DMS 273 (cell line): Measurements from ENCODE around the gene XYLT2.
A peak's percentile ranks its signal among the peaks of the same experiment; 100 is the strongest.
"Not testable (repeated sequence)": the region's sequence is repeated elsewhere in the genome, so short reads cannot be mapped to it uniquely, and the experiment has no call there.

Experiments
- DNase-seq: peaks from one replicate; lab custom pipeline; 2025; ENCODE audit not compliant: unreplicated experiment; lab: John Stamatoyannopoulos, UW

XYLT2 gene

DNA sequence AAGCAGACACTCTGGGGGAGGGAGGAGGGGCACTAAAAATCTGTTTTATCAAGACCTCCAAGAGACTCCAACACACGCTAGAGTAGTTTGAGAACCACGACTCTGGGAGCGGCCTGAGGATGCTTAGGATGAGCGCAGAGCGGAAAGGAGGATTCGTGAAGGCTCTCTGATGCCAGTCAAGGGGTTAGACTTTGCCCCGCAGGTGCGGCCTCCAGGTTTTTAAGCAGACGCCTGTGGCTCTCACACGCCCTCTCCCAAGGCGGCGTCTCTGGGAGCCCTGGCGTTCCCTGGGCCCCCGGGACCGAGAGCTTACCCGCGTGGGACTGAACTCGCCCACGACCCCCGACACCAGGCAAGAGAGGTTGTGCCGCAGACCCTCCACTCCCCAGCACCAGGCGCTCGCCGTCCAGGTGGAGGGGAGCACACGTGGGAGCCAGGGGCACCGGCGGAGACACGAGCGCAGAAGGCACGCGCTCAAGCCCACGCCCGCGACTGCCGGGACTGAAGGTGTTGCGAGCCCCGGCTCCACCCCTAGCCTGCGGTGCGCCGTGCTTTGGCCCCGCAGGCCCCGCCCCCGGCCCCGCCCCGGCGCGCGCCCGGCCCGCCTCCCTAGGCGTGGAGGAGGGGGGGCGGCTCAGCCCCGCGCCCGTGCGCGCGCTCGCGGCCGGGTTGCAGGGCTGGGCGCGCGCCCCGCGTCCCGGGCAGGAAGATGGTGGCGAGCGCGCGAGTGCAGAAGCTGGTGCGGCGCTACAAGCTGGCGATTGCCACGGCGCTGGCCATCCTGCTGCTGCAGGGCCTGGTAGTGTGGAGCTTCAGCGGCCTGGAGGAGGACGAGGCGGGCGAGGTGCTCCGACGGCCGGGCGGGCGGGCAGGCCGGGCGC, at the start of gene XYLT2:
TSS of gene XYLT2 (plus strand) at position 695 of the 881 bp plus-strand sequence. CDS start at position 710, 15 bp downstream.
- peak; percentile 97 for DNase-seq

DNA sequence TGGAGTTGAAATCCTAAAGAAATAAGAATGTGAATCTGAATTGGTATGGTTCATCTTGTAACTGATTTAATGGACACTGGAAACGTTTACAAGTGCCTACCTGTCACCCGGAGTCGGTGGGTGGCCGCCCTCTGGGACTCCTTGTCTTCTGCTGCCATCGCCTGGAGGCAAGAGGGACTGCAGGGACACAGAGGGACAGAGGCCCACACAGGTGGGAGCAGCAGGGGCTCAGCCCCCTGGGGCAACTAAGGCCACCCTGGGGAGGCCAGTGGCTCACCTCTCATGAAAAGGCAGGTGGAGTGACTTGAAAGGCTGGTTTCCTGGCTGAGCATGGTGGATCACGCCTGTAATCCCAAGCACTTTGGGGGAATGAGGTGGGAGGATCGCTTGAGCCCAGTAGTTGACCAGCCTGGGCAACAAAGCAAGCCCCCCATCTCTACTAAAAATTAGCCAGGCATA, 48.5 kb upstream of the XYLT2 start:
- DNase-seq: peak; percentile 85

- no peak for DNase-seq
Measured at GRCh38 chr17:50298018-50298417, 47.9 kb upstream of the XYLT2 start.

- DNase-seq: no peak
Measured at GRCh38 chr17:50299776-50300175, 46.1 kb upstream of the XYLT2 start.

GRCh38 chr17:50300824-50301223, 45.1 kb upstream of the XYLT2 start:
- not testable (repeated sequence) for DNase-seq

DNA sequence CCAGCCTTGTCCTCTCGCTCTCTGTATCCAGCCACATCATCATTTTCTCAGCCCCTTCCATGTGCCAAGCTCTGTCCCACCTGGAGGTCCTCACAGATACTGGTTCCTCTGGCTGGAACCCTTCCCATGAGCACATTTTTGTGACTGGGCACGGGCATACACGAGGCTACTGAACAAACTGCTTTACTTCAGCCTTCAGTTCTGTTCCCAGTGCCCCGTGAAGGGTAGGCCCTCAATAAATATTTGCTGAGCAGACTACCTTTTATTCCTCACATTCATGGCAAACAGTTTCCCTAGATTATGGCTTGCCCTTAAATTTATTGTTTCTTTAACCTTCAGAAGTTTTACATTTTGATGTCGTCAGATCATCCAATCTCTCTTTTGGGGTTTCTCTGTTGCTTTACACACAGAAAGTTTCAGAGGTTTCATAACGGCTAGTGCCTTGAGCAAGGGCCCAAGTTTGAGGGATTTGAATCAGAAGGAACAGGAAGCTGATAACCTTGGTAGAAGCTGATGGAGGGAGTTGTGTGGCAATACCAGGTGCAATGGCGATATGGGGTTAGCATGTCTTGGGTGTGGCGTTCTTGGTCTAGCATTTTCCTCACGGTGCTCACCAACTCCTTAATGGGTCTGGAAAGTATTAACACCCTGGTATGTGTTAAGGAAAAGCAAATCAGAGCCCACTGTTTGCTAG, 43.9 kb upstream of the XYLT2 start:
- DNase-seq: no peak

- DNase-seq: no peak
Measured at GRCh38 chr17:50303051-50303450, 42.9 kb upstream of the XYLT2 start.

DNA sequence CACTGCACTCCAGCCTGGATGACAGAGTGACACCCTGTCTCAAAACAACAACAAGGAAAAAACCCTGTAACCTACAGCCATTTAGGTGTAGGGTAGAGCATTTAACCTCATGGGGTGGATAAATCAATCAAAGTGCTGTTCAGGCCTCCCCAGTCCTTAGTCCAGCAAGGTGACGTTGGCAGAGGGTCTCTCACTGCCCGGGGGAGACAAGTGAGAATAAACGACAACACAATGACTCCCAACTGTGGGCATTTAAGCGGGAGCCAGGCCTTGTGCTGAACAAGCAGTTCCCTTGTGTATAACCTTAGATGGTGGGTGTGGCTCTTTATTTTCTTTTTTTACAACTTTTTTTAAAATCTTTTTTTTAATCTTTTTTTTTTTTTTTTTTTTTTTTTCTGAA, 42.3 kb upstream of the XYLT2 start:
- no peak for DNase-seq

DNA sequence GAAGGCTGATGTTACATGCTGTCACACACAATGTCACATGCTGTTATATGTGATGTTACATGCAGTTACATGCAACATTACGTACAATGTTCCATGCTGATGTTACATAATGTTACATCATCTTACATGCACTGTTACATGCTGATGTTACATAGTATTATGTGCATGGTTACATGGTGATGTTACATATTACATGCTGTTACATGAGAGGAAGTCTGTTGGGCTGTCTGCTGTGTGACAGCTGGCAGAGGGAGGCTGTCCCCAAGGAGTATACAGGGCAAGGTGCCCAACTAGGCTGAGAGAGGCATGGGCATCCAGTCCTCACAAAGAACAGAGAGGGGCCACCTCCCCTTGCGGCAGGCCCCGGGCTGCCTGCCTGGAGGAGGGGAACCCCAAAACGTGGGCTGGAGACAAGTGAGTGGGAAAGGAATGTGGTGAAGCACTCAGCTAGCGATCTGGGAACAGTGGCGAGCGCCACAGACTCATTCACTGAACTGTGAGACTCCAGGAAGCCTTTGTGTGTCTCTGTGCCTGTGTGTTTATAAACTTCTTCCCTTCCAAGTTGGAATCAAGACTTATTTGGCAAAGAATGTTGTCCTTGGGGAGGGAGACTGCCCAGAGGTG, 41.0 kb upstream of the XYLT2 start:
- DNase-seq: peak; percentile 85

DNA sequence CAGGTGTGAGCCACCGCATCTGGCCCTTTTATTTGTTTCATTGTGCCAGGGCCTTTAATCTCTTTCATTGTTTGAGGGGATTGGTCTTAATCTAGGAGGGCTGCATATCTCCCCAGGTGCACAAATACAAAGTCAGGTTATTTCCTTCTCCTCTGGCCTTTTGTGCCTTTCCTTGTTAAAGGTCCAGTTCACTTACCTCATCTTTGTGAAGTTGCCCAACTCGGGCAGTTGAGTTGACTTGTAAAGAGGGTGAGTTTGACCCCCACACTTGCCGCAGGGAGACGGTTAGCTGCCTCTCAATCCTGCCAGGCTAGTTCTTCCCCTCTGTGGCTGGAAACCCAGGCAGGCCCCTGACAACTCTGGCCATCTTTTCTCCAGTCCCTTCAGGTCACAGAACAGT, 38.3 kb upstream of the XYLT2 start:
- DNase-seq: no peak

- no peak for DNase-seq
Measured at GRCh38 chr17:50308666-50309065, 37.3 kb upstream of the XYLT2 start.

DNA sequence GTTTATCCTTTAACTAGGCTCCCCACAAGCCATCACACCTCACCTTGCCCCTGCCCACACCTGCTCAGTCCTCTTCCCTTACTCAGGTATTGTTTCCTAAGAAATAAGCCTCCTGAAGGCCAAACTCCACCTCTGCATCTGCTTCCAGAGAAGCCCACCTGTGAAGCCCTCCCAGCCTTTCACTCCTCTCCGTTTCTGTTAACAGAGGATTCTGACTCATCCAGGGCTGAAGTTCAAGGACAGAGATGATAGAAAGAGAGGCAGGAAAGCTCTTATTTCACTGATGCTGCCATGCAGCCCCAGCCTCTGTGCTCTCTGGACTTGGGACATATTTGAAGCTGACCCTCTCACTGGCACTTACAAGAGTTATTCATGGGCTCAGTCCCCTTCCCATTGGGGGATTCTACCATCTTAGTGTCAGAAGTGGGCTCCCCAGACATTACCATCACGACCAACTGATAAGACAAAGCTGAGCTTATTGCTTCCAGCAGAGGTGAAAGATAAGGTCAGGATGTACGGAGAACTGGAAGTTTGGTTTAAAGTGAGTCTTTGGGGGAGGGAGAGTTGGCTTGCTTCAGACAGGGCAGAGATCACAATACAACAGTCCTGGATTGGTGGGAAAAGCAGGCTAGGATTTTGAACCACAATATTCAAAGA, 35.3 kb upstream of the XYLT2 start:
- no peak for DNase-seq

GRCh38 chr17:50311112-50311460, 34.8 kb upstream of the XYLT2 start:
- DNase-seq: no peak

DNA sequence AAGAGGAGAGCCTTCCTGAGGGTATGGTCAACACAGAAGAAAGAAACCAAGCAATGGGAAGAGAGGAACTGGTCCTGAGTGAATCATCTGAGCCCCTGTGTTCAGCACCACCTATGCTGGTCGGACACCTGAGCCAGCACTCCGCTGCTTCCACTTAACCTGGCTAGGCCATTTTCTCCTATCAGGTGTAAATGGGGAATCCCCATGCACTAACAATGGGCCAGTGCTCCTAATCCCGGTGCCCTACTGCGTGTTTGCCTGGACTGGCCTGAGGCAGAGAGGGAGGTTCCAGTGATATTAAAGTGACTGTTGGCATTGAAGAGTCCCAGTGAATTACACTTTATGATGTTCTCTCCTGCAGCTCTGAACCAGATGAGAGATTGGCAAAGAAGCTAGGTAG, 34.4 kb upstream of the XYLT2 start:
- no peak for DNase-seq

- DNase-seq: no peak
Measured at GRCh38 chr17:50312308-50312707, 33.6 kb upstream of the XYLT2 start.

GRCh38 chr17:50314456-50315011, 31.4 kb upstream of the XYLT2 start:
- peak; percentile 77 for DNase-seq

GRCh38 chr17:50316016-50316587, 29.8 kb upstream of the XYLT2 start:
- DNase-seq: peak; percentile 60

DNA sequence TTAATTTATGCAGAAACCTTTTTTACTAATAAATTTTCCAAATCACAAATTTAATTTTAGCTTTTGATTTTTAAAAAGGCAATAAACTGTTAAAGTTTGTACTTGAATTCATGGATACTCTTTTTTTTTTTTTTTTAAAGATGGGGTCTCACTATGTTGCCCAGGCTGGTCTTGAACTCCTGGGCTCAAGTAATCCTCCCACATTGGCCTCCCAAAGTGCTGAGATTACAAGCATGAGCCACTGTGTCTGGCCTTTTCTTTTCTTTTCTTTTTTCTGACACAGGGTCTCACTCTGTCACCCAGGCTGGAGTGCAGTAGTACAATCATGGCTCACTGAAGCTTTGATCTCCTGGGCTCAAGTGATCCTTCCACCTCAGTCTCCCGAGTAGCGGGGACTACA, 29.3 kb upstream of the XYLT2 start:
- not testable (repeated sequence) for DNase-seq

GRCh38 chr17:50317121-50317520, 28.8 kb upstream of the XYLT2 start:
- DNase-seq: no peak

DNA sequence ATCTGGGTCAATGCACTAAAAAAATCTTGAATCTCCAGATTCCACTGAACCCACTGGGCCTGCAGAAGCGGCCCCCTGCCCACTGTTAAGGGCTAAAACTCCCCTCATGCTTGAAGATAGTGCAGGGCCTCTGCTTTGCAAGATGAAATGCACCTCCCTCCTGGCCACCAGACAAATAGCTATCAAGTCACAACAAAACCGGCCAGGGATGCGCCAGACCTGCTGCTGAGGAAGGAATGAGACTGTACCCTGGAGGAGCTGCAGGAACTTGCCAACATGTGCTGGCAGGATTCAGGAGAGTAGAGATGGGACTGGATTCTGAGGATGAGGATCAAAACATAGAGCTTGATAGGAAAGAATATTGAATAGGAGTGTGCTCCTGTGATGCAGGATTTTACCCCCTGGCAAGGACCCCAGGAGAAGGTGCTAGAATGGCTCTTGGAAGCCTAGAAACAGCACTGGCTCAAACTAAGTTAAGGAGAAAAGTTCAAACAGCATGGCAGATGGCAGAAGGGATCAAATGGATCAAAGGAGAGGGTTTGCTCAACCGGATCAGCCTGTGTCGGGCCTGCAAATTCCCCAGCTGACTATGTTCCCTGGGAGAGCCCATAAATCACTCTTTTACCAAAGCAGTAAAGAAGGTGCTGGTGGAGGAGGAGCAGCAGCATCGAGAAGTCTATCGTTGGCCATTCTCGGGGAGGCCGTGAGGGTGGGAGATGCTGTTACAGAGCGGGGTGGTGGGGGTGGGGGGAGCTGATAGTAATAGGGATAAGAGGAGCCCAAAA, 27.2 kb upstream of the XYLT2 start:
- DNase-seq: peak; percentile 95
